GM23338 (cell line): ENCODE data around the gene FGF19. TPM values are rescaled to one million over a fixed set of nuclear protein-coding genes. Genes with fewer than 3 reads are reported as not detected.

Source experiments
- ATAC-seq: fragments of 200-7000 bp; cut with Tn5 transposase; 3 replicates; pipeline ENCODE4 v1.9.1; 2020
- DNase-seq: peaks from one replicate; pipeline ENCODE4 v3.0.0-alpha.2; 2015; ENCODE audit warnings: low spot score
- H2AFZ ChIP-seq: fragments of 200-600 bp; sonication (generic); 2 replicates; pipeline ENCODE4 v1.8.0; 2016; ENCODE audit warnings: antibody characterized with exemption, mild to moderate bottlenecking, moderate library complexity
- H3F3A ChIP-seq: fragments of 200-600 bp; sonication (generic); replicated peaks from 2 replicates; pipeline ENCODE4 v1.8.0; 2017; ENCODE audit warnings: antibody characterized with exemption, mixed run types, low read depth
- H3K27ac ChIP-seq: fragments of 200-600 bp; sonication (generic); 2 replicates; pipeline ENCODE4 v1.6.1; 2016; ENCODE audit warnings: low read depth
- H3K27me3 ChIP-seq: fragments of 200-600 bp; sonication (generic); 2 replicates; pipeline ENCODE4 v1.8.0; 2016; ENCODE audit warnings: mild to moderate bottlenecking, mixed run types, moderate library complexity; ENCODE audit not compliant: insufficient read depth
- H3K36me3 ChIP-seq: fragments of 200-600 bp; sonication (generic); 2 replicates; pipeline ENCODE4 v1.8.0; 2016; ENCODE audit warnings: mild to moderate bottlenecking; ENCODE audit not compliant: insufficient read depth
- H3K4me1 ChIP-seq: fragments of 200-600 bp; sonication (generic); 2 replicates; pipeline ENCODE4 v1.8.0; 2016; ENCODE audit warnings: mild to moderate bottlenecking, moderate library complexity; ENCODE audit not compliant: insufficient read depth
- H3K4me2 ChIP-seq: fragments of 200-600 bp; sonication (generic); 2 replicates; pipeline ENCODE4 v1.7.1; 2017; ENCODE audit warnings: mixed run types
- H3K4me3 ChIP-seq: fragments of 200-600 bp; sonication (generic); 2 replicates; pipeline ENCODE4 v1.6.1; 2016; ENCODE audit warnings: mixed run types
- H3K79me2 ChIP-seq: fragments of 200-600 bp; sonication (generic); replicated peaks from 2 replicates; pipeline ENCODE4 v1.8.0; 2017; ENCODE audit warnings: mild to moderate bottlenecking; ENCODE audit not compliant: insufficient read depth
- H3K9me2 ChIP-seq: fragments of 200-600 bp; sonication (generic); 2 replicates; pipeline ENCODE4 v1.8.0; 2017; ENCODE audit not compliant: insufficient read depth
- H4K20me1 ChIP-seq: fragments of 200-600 bp; sonication (generic); replicated peaks from 2 replicates; pipeline ENCODE4 v1.8.0; 2017; ENCODE audit warnings: mild to moderate bottlenecking; ENCODE audit not compliant: insufficient read depth
- H3K27ac Mint-ChIP-seq: 2 replicates; pipeline ENCODE4 v1.8.0; 2020; ENCODE audit warnings: inconsistent platforms, mild to moderate bottlenecking, moderate library complexity, mixed read lengths
- H3K27me3 Mint-ChIP-seq: 3 replicates; pipeline ENCODE4 v1.8.0; 2022; ENCODE audit warnings: low read depth, mild to moderate bottlenecking, moderate library complexity, mixed read lengths, inconsistent platforms; ENCODE audit not compliant: insufficient read depth, poor library complexity
- H3K36me3 Mint-ChIP-seq: 3 replicates; pipeline ENCODE4 v1.8.0; 2021; ENCODE audit warnings: low read depth, mild to moderate bottlenecking, inconsistent platforms, moderate library complexity, mixed read lengths
- H3K4me1 Mint-ChIP-seq: 3 replicates; pipeline ENCODE4 v1.8.0; 2020; ENCODE audit warnings: mild to moderate bottlenecking, inconsistent platforms, mixed read lengths
- H3K4me3 Mint-ChIP-seq: 3 replicates; pipeline ENCODE4 v1.8.0; 2021; ENCODE audit warnings: moderate library complexity, mild to moderate bottlenecking, inconsistent platforms, mixed read lengths
- H3K9me3 Mint-ChIP-seq: 3 replicates; pipeline ENCODE4 v1.8.0; 2020; ENCODE audit warnings: moderate library complexity, mild to moderate bottlenecking, inconsistent platforms, mixed read lengths
- CREB1 ChIP-seq: fragments of 250-450 bp; sonication (Bioruptor Pico); IDR thresholded peaks from 2 replicates; pipeline ENCODE4 v1.5.0; 2020; ENCODE audit warnings: low read depth, mild to moderate bottlenecking, moderate library complexity
- CTCF ChIP-seq, 2 experiments: fragments of 200-600 bp in 1 of 2; sonication (generic) in 1 of 2; conservative IDR thresholded peaks; 2 replicates each; pipeline versions ENCODE4 v1.5.1 to v1.6.1; 2016 to 2017; ENCODE audit warnings: antibody characterized with exemption in 2 of 2, low read depth in 2 of 2, mild to moderate bottlenecking in 2 of 2, moderate library complexity in 1 of 2
- ETS1 ChIP-seq: IDR thresholded peaks from 2 replicates; pipeline ENCODE4 v1.6.1; 2016; ENCODE audit warnings: antibody characterized with exemption
- EZH2 ChIP-seq: fragments of 200-600 bp; sonication (generic); IDR thresholded peaks from one replicate; pipeline ENCODE4 v1.8.0; 2017; ENCODE audit warnings: antibody characterized with exemption, mild to moderate bottlenecking, low read depth; ENCODE audit not compliant: unreplicated experiment
- EZH2phosphoT487 ChIP-seq: fragments of 200-600 bp; sonication (generic); IDR thresholded peaks from one replicate; pipeline ENCODE4 v1.8.1; 2018; ENCODE audit warnings: antibody characterized with exemption; ENCODE audit not compliant: unreplicated experiment
- NANOG ChIP-seq: IDR thresholded peaks from 2 replicates; pipeline ENCODE4 v1.6.1; 2016; ENCODE audit warnings: antibody characterized with exemption, borderline replicate concordance
- POLR2AphosphoS5 ChIP-seq: IDR thresholded peaks from 2 replicates; pipeline ENCODE4 v1.6.1; 2016; ENCODE audit warnings: antibody characterized with exemption, low read depth
- REST ChIP-seq: IDR thresholded peaks from one replicate; pipeline ENCODE4 v1.6.1; 2018; ENCODE audit warnings: antibody characterized with exemption; ENCODE audit not compliant: unreplicated experiment
- ZNF114 ChIP-seq: fragments of 250-450 bp; sonication (Bioruptor Pico); IDR thresholded peaks from 2 replicates; pipeline ENCODE4 v1.5.0; 2020; ENCODE audit warnings: mild to moderate bottlenecking, moderate library complexity
- ZNF331 ChIP-seq: fragments of 250-450 bp; sonication (Bioruptor Pico); IDR thresholded peaks from 2 replicates; pipeline ENCODE4 v1.5.0; 2020; ENCODE audit warnings: low read depth, mild to moderate bottlenecking, moderate library complexity
- ZNF462 ChIP-seq: fragments of 250-450 bp; sonication (Bioruptor Pico); IDR thresholded peaks from 2 replicates; pipeline ENCODE4 v1.5.0; 2020; ENCODE audit warnings: mild to moderate bottlenecking, moderate library complexity
- polyA plus RNA-seq: library from polyadenylated mRNA; unstranded; fragments of >200 nt; fragmentation: Nextera tagmentation; extraction: Ambion mirVana; gene quantifications from 2 replicates; pipeline ENCODE4 v1.2.1, GENCODE V29; 2016
- total RNA-seq: library from RNA; depleted of rRNA; stranded (reverse); fragments of >200 nt; shearing (Covaris generic); gene quantifications from 2 replicates; pipeline ENCODE4 v1.2.3, GENCODE V29; 2014

Gene FGF19
- total and polyA plus RNA-seq, 2 experiments from 2014 or later = 21.7 to 36.1 TPM

- Histone ChIP-seq H4K20me1 (no peaks in the 10 kb centered on the region), H3K36me3 (peaks cover 3% of the 10 kb centered on the region; the same call in 1 of the 2 replicates), H3K79me2 (peaks cover 17% of the 10 kb centered on the region), H3F3A (peaks cover 18% of the 10 kb centered on the region), H3K27ac (peak overlapping the region; percentile 93), H3K4me3 (peak overlapping the region; percentile 85), H3K9me2 (no peaks in the 10 kb centered on the region), H3K4me2 (peak overlapping the region; percentile 86), H3K4me1 (peaks cover 63% of the 10 kb centered on the region), H2AFZ (no peak overlapping the region), H3K27me3 (peaks cover 21% of the 10 kb centered on the region)
- peaks cover 47% of the 10 kb centered on the region for H3K4me1 Mint-ChIP-seq
- no peaks in the 10 kb centered on the region for H3K9me3 Mint-ChIP-seq
- H3K27ac Mint-ChIP-seq = peak overlapping the region; percentile 40; the same call in 1 of the 2 replicates
- H3K27me3 Mint-ChIP-seq = peaks cover 32% of the 10 kb centered on the region
- peak; percentile 51 for ATAC-seq
- DNase-seq = peak; percentile 98
- peaks cover 8% of the 10 kb centered on the region; the same call in 2 of the 3 replicates for H3K36me3 Mint-ChIP-seq
- TF ChIP-seq CTCF (conservative IDR thresholded peaks at IDR 0.05; ENCODE audit: low read depth in 2 of 2) = peak; percentile 42 to 76
- peak; percentile 79 for TF ChIP-seq CREB1 (CRISPR knock-in tag)
- TF ChIP-seq ZNF331 (CRISPR knock-in tag) = no peak
- TF ChIP-seq NANOG = peak; percentile 29; the same call in 1 of the 2 replicates
- no peak for TF ChIP-seq EZH2phosphoT487
- TF ChIP-seq ETS1 = no peak
- no peak for TF ChIP-seq ZNF462
- peak; percentile 16; the same call in 1 of the 2 replicates for TF ChIP-seq POLR2AphosphoS5
- no peak for TF ChIP-seq EZH2
- TF ChIP-seq REST = no peak
- no peak for TF ChIP-seq ZNF114 (CRISPR knock-in tag)
- H3K4me3 Mint-ChIP-seq = peak overlapping the region; percentile 84
Observed at GRCh38 chr11:69704508-69705253, 859 bp upstream of the FGF19 start.
